SJSA1 (cell line): ENCODE results near the gene SHB. TPM values are rescaled to one million over a fixed set of nuclear protein-coding genes. Genes with fewer than 3 reads are reported as not detected.

ENCODE experiments used
- DNase-seq, 2 experiments: peaks; one replicate each; pipeline ENCODE4 v3.0.0-alpha.2; 2015 to 2020; ENCODE audit warnings: low spot score in 2 of 2, low read depth in 1 of 2
- H3K27ac ChIP-seq: fragments of 250-450 bp; sonication (Bioruptor Pico); 2 replicates; pipeline ENCODE4 v1.5.1; 2020; ENCODE audit warnings: mild to moderate bottlenecking, moderate library complexity
- H3K27me3 ChIP-seq: fragments of 250-450 bp; sonication (Bioruptor Pico); replicated peaks from 2 replicates; pipeline ENCODE4 v1.5.1; 2020; ENCODE audit warnings: mild to moderate bottlenecking, moderate library complexity
- H3K36me3 ChIP-seq: fragments of 250-450 bp; sonication (Bioruptor Pico); 2 replicates; pipeline ENCODE4 v1.5.1; 2020; ENCODE audit warnings: mild to moderate bottlenecking
- H3K4me1 ChIP-seq: fragments of 250-450 bp; sonication (Bioruptor Pico); replicated peaks from 2 replicates; pipeline ENCODE4 v1.6.1; 2021; ENCODE audit warnings: mild to moderate bottlenecking
- H3K4me3 ChIP-seq: fragments of 250-450 bp; sonication (Bioruptor Pico); 2 replicates; pipeline ENCODE4 v1.5.1; 2020; ENCODE audit warnings: mild to moderate bottlenecking
- H3K9me3 ChIP-seq: fragments of 250-450 bp; sonication (Bioruptor Pico); replicated peaks from 2 replicates; pipeline ENCODE4 v1.5.1; 2020; ENCODE audit warnings: mild to moderate bottlenecking
- total RNA-seq: library from RNA; depleted of rRNA; stranded (reverse); fragments of >200 nt; shearing (Covaris generic); gene quantifications from 2 replicates; pipeline ENCODE4 v1.2.3, GENCODE V29; 2014

Gene SHB
- total RNA-seq, 1 experiment from 2014 or later = 19.3 TPM

DNA sequence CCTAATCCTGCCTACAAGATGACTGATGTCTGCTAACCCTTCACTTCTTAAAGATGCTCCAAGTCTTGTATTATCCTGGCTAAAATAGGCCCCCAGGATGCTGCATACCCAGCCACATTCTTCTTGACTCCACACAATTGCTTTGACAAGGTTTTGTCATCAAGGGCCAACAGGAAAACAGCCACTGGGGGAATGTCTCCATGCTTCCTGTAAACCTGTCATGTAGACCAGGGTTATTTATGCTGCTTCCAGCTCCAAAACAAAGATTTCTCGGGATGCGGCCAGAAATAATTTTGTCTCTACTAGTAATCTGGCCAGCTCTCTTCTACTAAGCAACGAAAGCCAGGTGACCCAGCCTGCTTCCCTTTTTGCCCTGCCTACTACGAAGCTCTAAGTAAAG, 53.8 kb downstream of the SHB start:
- H3K9me3 ChIP-seq = no peaks in the 10 kb centered on the region
- DNase-seq = peak; percentile 32 to 48
- H3K36me3 ChIP-seq = peaks cover 33% of the 10 kb centered on the region
- H3K4me1 ChIP-seq = peaks cover 59% of the 10 kb centered on the region
- H3K4me3 ChIP-seq = no peak overlapping the region
- H3K27ac ChIP-seq = peak overlapping the region; percentile 93
- no peaks in the 10 kb centered on the region for H3K27me3 ChIP-seq

DNA sequence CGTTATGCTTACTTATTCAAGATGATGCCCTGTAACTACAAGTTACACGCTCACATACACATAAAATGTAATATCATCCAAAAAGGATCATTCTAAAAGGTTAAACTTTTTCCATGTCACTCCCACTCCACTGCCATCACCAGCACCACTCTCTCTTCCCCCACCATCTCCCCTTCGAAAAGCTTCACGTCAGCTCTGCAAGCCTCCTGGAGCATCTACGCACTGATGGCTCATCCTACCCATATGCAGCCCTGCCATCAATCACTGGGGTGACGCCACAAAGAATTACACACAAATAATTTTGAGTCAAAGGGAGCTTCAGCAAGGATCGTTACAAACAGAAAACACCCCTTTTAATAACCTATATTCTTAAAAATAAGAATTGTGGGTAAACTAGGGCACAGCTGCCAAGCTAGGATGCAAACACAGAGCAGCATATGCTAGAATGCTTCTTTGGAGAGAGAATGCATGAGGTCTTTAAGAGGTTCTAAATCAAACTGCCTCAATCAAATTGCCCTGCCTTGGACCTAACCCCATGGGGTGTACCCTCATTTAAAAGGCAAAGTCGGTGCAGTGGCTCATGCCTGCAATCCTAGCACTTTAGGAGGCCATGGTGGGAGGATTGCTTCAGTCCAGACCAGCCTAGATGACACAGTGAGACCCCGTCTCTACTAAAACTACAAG, 56.1 kb downstream of the SHB start:
- peaks cover 41% of the 10 kb centered on the region for H3K36me3 ChIP-seq
- no peaks in the 10 kb centered on the region for H3K27me3 ChIP-seq
- peaks cover 59% of the 10 kb centered on the region for H3K4me1 ChIP-seq
- DNase-seq = no peak
- H3K4me3 ChIP-seq = no peak overlapping the region
- H3K9me3 ChIP-seq = no peaks in the 10 kb centered on the region
- no peak overlapping the region for H3K27ac ChIP-seq

DNA sequence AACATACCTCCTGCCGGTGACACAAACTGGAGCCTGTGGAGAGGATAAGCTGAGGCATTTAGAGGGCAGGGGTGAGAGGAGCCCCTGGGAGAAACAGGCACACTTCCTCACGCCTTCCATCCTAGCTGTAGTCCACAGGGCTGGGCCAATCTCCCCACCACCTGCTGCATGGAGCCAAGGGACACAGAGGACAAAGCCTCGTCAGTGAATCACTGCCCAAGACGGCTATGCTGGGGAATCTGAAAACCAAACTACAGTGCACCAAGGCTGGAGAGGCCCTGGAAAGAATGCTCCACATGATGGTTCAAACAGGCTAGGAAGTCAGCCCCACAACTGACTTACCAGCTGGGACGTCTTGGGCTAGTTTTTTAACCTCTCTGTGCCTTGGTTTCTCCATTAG, 57.0 kb downstream of the SHB start:
- Histone ChIP-seq H3K4me1 (peaks cover 60% of the 10 kb centered on the region), H3K36me3 (peaks cover 41% of the 10 kb centered on the region), H3K9me3 (no peaks in the 10 kb centered on the region), H3K27me3 (no peaks in the 10 kb centered on the region), H3K4me3 (no peak overlapping the region), H3K27ac (no peak overlapping the region)
- DNase-seq = no peak

DNA sequence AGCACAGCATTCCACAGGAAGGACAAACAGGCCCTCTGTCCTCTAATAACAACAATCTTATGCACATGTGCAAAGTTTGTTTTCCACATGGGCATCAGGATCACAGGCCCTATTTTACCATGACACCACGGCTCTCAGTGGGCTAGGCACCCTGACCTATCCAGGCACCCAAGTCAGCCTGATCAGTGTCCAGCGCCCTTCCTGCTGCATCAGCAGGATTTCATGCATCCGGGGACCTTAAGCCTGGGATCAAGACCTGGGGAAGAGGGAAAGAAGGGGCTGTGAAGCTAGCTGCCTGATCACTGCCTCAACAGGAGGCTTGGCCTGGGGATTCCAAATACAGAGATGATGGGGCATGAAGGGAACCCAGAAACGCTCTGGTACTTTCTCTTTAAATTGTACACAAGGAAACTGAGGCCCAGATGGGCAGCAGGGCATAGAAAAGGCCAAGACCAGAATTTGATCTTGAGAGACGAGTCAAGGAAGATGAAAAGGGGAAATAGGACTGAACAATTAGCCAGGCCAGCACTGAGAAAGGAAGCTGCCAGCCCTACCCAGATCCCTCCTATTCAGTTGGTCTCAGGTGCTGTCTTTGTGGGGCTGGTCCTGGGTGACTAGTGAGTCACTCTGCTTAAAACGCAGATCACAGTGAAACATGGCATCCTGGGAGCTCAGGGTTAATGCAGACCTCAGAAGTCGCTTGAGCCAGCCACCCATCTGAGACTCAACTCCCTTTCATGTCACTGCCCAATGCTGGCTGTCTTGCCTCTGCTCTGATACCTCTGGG, 57.9 kb downstream of the SHB start:
- no peak overlapping the region for H3K27ac ChIP-seq
- no peak overlapping the region for H3K4me3 ChIP-seq
- H3K9me3 ChIP-seq = no peaks in the 10 kb centered on the region
- H3K36me3 ChIP-seq = peaks cover 41% of the 10 kb centered on the region
- H3K4me1 ChIP-seq = peaks cover 57% of the 10 kb centered on the region
- no peak for DNase-seq
- H3K27me3 ChIP-seq = no peaks in the 10 kb centered on the region

DNA sequence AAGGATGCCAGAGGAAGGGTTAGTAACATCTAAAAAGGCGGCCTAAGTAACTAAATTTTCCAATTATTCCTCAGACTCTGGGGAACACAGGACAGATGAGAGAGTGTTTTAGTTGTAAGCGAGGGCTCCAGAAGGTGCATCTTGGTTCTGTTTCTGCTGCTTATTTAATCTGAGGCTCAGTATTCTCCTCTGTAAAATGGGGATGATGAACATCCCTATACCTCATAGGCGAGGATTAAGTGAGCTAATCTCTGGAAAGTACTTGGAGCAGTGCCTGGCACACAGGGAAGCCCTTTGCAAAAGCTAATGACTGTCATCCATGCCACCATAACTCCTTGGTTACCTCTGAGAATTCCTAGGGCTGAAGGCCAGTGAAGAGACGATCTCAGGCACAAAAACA, 59.0 kb downstream of the SHB start:
- Histone ChIP-seq H3K4me3 (no peak overlapping the region), H3K4me1 (peaks cover 46% of the 10 kb centered on the region), H3K27ac (0 out of 2 replicates have a peak overlapping the region, but pooled peaks have one; percentile 86), H3K36me3 (peaks cover 31% of the 10 kb centered on the region), H3K27me3 (no peaks in the 10 kb centered on the region), H3K9me3 (no peaks in the 10 kb centered on the region)
- no peak for DNase-seq

DNA sequence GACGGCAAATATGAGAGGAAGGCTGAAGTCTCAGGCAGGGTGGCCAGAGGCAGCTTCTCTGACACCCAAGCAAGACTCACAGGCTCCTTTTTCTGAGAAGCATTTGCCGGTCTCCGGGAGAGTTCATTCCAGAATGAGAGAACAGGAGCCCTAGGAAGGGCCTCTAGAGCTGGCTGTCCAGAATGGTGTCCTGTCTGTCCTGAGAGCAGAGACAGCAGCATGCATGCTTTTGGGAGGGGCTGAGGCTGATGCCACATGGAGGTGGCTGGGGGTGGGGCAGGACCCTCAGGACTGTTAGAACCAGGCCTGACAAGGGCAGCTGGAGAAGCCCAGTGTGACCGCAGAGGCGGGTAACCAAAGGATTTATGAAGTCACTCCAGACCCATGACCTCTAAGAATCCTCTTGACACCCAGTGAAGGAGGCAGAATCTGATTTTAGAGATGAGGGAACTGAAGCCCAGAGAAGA, 60.0 kb downstream of the SHB start:
- no peak for DNase-seq
- no peaks in the 10 kb centered on the region for H3K9me3 ChIP-seq
- no peaks in the 10 kb centered on the region for H3K27me3 ChIP-seq
- H3K27ac ChIP-seq = peak overlapping the region; percentile 86
- H3K4me3 ChIP-seq = no peak overlapping the region
- H3K4me1 ChIP-seq = peaks cover 38% of the 10 kb centered on the region
- H3K36me3 ChIP-seq = peaks cover 22% of the 10 kb centered on the region

DNA sequence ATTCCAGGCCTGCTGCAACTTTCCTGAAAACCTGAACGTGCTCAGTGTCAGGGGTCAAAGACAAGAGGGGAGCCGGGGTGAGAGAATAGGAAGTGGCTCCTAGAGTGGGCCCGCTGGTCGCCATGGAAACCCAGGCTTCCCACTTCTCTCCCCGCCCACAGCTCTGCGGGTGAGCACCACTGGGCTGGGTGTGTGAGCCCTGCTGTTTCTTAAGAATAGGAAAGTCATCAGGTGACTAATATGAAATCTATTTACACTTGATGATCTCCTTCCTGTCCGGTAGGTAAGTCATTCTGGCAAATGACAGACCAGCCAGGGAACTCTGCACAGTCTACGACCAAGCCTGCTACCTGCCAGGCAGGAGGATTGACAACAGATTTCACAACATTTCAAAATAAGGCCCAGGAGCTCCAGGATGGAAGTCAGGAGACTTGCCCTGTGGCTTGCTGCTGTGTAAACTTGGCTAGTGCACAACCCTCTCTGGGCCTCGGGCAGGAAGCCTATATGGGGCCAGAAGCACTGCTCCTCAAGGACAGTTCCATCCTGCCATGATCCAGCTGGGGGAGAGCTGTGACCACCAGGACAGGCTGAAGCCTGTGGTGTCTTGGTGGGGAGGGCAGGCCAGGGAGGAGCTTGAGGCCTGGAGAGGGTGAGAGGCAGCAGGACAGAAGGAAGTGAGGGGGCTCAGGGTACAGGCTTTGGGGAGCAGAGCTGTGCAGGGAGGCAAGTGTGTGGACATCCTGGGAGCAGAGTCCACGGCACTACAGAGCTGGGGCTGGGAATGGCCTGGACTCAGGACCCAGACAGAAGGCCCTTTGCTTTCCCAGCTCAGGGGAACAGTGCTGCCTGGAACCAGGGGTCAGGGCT, 60.6 kb downstream of the SHB start:
- peak overlapping the region; percentile 86 for H3K27ac ChIP-seq
- H3K36me3 ChIP-seq = peaks cover 17% of the 10 kb centered on the region
- H3K27me3 ChIP-seq = no peaks in the 10 kb centered on the region
- H3K4me1 ChIP-seq = peaks cover 38% of the 10 kb centered on the region
- no peak overlapping the region for H3K4me3 ChIP-seq
- H3K9me3 ChIP-seq = no peaks in the 10 kb centered on the region
- peak; percentile 67 to 79 for DNase-seq

DNA sequence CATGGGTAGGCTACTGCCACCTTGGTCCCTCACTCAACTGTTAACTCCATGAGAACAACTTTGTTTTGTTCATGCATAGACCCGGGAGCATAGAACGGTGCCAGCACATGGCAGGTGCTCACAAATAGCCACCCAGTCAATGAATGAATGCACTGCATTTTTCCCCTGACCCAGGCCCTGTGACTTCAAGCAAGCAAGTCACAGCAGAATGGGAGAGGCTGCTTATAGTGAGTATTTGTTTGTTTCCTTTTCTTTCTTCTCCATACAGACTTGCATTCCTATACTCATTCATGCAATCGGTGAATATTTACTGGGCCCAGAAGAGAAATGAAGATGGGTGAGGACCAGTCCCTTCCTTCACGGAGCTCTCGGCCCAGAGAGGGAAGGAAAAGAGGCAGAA, 62.0 kb downstream of the SHB start:
- H3K9me3 ChIP-seq = no peaks in the 10 kb centered on the region
- peak overlapping the region; percentile 86 for H3K27ac ChIP-seq
- no peaks in the 10 kb centered on the region for H3K27me3 ChIP-seq
- no peak for DNase-seq
- no peak overlapping the region for H3K4me3 ChIP-seq
- H3K36me3 ChIP-seq = peaks cover 9% of the 10 kb centered on the region
- H3K4me1 ChIP-seq = peaks cover 38% of the 10 kb centered on the region

DNA sequence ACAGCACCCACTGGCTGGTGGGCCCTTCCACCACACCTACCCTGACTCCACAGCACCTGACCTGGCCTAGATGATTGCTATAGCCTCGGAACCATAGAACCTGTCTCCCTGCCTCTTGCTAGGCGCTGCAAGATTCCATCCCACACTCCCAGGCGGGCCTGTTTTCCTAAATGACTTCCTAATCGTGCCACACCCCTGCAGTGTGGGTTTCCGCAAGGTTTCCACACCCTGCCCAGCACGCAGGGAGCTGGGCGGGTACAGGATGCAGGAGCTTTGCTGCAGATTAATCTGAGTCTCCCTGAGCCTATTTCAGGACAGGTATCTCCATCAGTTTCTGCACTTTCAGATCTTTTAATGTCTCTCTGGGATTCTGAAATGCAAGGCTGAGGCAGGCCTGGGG, 62.9 kb downstream of the SHB start:
- H3K4me3 ChIP-seq = no peak overlapping the region
- no peak for DNase-seq
- peaks cover 12% of the 10 kb centered on the region for H3K36me3 ChIP-seq
- H3K27me3 ChIP-seq = no peaks in the 10 kb centered on the region
- H3K4me1 ChIP-seq = peaks cover 38% of the 10 kb centered on the region
- H3K9me3 ChIP-seq = no peaks in the 10 kb centered on the region
- H3K27ac ChIP-seq = no peak overlapping the region

DNA sequence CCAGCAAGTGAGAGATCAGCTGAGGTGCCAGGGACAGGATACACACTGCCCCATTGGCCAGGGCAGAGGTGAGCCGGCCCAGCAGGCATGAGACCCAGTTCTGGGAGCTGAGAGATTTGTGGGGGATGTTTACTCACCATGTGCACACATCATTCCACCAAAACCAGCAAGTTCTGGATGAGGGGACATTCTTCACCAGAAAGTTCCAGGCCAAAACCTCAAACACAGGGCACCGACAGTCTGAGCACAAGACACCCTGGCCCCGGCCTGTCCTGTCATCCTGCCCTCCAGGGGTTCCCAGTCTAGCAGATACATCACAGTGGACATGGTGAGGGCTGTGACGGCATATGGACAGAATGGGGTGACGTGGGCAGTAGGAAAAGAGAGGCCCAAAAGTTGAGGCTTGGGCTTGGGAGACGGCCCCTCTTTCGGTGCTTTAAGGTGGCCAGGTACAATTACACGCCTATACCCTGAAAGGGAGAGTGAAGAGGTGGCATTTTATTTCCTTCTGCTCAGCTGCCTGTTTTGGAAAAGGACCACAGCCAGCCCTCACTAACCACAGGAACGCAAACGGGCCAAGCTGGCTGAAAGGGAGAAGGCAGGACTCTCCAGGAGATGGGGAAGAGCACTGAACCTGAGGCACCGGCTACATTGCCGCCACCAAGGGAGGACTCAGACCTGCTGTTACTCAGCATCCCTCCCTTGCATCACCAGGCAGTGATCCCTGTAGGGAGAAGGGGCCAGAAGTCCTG, 64.0 kb downstream of the SHB start:
- DNase-seq = no peak
- Histone ChIP-seq H3K4me3 (no peak overlapping the region), H3K27me3 (no peaks in the 10 kb centered on the region), H3K27ac (no peak overlapping the region), H3K4me1 (peaks cover 41% of the 10 kb centered on the region), H3K36me3 (peaks cover 14% of the 10 kb centered on the region), H3K9me3 (no peaks in the 10 kb centered on the region)

DNA sequence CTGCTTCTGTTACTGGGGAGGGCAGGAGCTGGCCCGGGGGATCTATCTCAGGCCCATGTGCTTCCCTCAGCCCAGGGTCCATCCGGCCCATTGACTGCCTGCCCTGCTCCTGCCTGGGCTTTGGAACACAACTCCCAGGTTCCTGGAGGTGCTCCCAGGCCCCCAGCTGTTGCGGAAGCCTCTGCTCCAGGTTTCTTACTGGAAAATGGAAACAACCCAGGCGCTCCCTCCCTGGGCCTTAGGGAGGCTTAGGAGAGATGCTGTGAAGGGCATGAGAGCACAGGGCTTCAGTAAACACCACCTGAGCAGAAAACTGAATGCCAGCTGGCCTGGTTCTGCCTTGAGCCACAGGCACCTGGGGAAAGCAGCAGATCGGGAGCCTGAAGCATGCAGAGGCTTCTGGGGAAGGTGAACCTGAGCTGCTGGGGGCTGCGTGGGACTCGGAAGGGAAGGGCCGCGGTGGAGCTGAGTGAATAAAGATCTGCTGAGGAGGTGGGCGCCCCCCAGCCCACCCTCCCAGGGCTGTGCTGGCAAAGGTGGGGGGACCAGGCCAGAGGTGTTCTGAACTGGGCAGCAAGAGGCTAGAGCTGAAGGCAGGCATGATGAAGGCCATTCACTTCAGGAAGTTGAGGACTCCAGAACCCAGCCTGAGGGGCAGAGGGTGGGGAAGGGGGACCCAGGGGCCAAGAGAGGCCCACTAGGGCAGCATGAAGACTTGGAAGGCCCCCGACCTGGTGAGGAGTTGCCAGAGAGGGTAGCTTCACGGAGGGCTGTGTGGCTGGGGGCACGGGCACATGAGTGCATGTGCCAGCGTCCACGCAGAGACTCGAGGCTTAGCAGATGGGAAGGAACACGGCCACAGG, 64.8 kb downstream of the SHB start:
- Histone ChIP-seq H3K27ac (no peak overlapping the region), H3K27me3 (no peaks in the 10 kb centered on the region), H3K9me3 (no peaks in the 10 kb centered on the region), H3K36me3 (peaks cover 15% of the 10 kb centered on the region), H3K4me1 (peaks cover 41% of the 10 kb centered on the region), H3K4me3 (no peak overlapping the region)
- no peak for DNase-seq

DNA sequence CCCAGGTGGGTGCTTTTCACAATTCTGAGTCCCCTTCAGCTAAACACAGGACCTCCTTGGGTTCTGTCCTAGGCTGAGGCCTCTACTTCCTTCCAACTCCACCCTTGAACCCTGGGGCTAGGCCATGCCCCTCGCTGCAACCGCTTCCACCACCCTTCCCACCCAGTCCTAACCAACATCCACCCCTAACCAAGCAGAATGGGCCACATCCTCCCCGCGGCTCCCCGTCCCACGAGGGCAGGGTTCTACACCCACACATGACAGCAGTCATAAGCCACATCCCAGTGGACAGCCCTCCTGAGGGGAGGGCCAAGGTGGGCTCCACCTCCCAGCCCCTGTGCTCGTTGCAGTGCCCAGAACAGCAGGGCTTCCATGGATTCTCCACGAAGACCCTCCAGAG, 65.8 kb downstream of the SHB start:
- H3K27ac ChIP-seq = no peak overlapping the region
- no peak overlapping the region for H3K4me3 ChIP-seq
- H3K4me1 ChIP-seq = peaks cover 41% of the 10 kb centered on the region
- H3K9me3 ChIP-seq = no peaks in the 10 kb centered on the region
- H3K27me3 ChIP-seq = no peaks in the 10 kb centered on the region
- no peak for DNase-seq
- peaks cover 6% of the 10 kb centered on the region for H3K36me3 ChIP-seq
